Smooth muscle cell (in vitro differentiated cells): Measurements from ENCODE around the gene GRK5. TPM values are rescaled to one million over a fixed set of nuclear protein-coding genes. Genes with fewer than 3 reads are reported as not detected.

Source experiments
- DNase-seq: peaks from one replicate; lab custom pipeline; 2025; ENCODE audit not compliant: unreplicated experiment; lab: John Stamatoyannopoulos, UW
- H2AFZ ChIP-seq: fragments of 200-600 bp; sonication (generic); 2 replicates; pipeline ENCODE4 v1.6.0; 2016; ENCODE audit warnings: antibody characterized with exemption, low read depth, mild to moderate bottlenecking
- H3F3A ChIP-seq: fragments of 200-600 bp; sonication (generic); 2 replicates; pipeline ENCODE4 v1.6.0; 2017; ENCODE audit warnings: antibody characterized with exemption, low read depth
- H3K27ac ChIP-seq: fragments of 200-600 bp; sonication (generic); 2 replicates; pipeline ENCODE4 v1.5.1; 2016; ENCODE audit warnings: low read depth, mild to moderate bottlenecking
- H3K27me3 ChIP-seq: fragments of 200-600 bp; sonication (generic); 2 replicates; pipeline ENCODE4 v1.6.1; 2016; ENCODE audit warnings: low read depth, mild to moderate bottlenecking
- H3K36me3 ChIP-seq: fragments of 200-600 bp; sonication (generic); 2 replicates; pipeline ENCODE4 v1.5.1; 2016; ENCODE audit warnings: low read depth
- H3K4me1 ChIP-seq: fragments of 200-600 bp; sonication (generic); 2 replicates; pipeline ENCODE4 v1.5.1; 2016; ENCODE audit warnings: low read depth
- H3K4me2 ChIP-seq: fragments of 200-600 bp; sonication (generic); 2 replicates; pipeline ENCODE4 v1.6.0; 2016; ENCODE audit warnings: mild to moderate bottlenecking
- H3K4me3 ChIP-seq: fragments of 200-600 bp; sonication (generic); 2 replicates; pipeline ENCODE4 v1.5.1; 2016; ENCODE audit warnings: mild to moderate bottlenecking
- H3K79me2 ChIP-seq: fragments of 200-600 bp; sonication (generic); 2 replicates; pipeline ENCODE4 v1.6.0; 2016; ENCODE audit warnings: low read depth, mild to moderate bottlenecking
- H3K9ac ChIP-seq: fragments of 200-600 bp; sonication (generic); 2 replicates; pipeline ENCODE4 v1.6.0; 2016; ENCODE audit warnings: low read depth
- H3K9me3 ChIP-seq: fragments of 200-600 bp; sonication (generic); replicated peaks from 2 replicates; pipeline ENCODE4 v1.5.1; 2016; ENCODE audit warnings: low read depth
- H4K20me1 ChIP-seq: fragments of 200-600 bp; sonication (generic); 2 replicates; pipeline ENCODE4 v1.6.0; 2016; ENCODE audit warnings: low read depth
- WGBS: methylation state at CpG from one replicate; pipeline ENCODE4 v1.1.7; 2016; ENCODE audit warnings: low lambda C conversion rate; 5-methylcytosine and 5-hydroxymethylcytosine counted together
- polyA plus RNA-seq: library from polyadenylated mRNA; unstranded; fragments of >200 nt; fragmentation: Nextera tagmentation; extraction: Ambion mirVana; gene quantifications from 2 replicates; pipeline ENCODE4 v1.2.1, GENCODE V29; 2016
- total RNA-seq: library from RNA; depleted of rRNA; stranded (reverse); fragments of >200 nt; gene quantifications from 2 replicates; pipeline ENCODE4 v1.2.3, GENCODE V29; 2014
- TF ChIP-seq, protein P1 (sequence below): fragments of 200-600 bp; sonication (generic); IDR thresholded peaks from 2 replicates; pipeline ENCODE4 v1.5.1; 2017; ENCODE audit warnings: borderline replicate concordance, mild to moderate bottlenecking, antibody characterized with exemption; ENCODE audit not compliant: insufficient read depth, poor library complexity, severe bottlenecking

The GRK5 gene
- total and polyA plus RNA-seq, 2 experiments from 2014 or later = 4.4 to 5.2 TPM

- Histone ChIP-seq H3K4me2 (peak overlapping the region; percentile 67), H3F3A (peaks cover 5% of the 10 kb centered on the region), H3K27ac (no peak overlapping the region), H4K20me1 (peaks cover 5% of the 10 kb centered on the region), H3K36me3 (no peaks in the 10 kb centered on the region), H3K4me1 (peaks cover 12% of the 10 kb centered on the region), H3K9me3 (no peaks in the 10 kb centered on the region), H2AFZ (no peak overlapping the region), H3K9ac (no peak overlapping the region), H3K27me3 (no peaks in the 10 kb centered on the region), H3K4me3 (no peak overlapping the region), H3K79me2 (no peaks in the 10 kb centered on the region)
- TF ChIP-seq, protein P1, sequence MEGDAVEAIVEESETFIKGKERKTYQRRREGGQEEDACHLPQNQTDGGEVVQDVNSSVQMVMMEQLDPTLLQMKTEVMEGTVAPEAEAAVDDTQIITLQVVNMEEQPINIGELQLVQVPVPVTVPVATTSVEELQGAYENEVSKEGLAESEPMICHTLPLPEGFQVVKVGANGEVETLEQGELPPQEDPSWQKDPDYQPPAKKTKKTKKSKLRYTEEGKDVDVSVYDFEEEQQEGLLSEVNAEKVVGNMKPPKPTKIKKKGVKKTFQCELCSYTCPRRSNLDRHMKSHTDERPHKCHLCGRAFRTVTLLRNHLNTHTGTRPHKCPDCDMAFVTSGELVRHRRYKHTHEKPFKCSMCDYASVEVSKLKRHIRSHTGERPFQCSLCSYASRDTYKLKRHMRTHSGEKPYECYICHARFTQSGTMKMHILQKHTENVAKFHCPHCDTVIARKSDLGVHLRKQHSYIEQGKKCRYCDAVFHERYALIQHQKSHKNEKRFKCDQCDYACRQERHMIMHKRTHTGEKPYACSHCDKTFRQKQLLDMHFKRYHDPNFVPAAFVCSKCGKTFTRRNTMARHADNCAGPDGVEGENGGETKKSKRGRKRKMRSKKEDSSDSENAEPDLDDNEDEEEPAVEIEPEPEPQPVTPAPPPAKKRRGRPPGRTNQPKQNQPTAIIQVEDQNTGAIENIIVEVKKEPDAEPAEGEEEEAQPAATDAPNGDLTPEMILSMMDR = no peak
- no peak for DNase-seq
- 82% methylated on average over 13 of the region's 13 CpGs for WGBS
Observed at GRCh38 chr10:119420950-119421875, 213.8 kb downstream of the GRK5 start.

- Histone ChIP-seq H3K27me3 (no peaks in the 10 kb centered on the region), H2AFZ (no peak overlapping the region), H3K9ac (no peak overlapping the region), H3K9me3 (no peaks in the 10 kb centered on the region), H3K27ac (no peak overlapping the region), H3K4me3 (no peak overlapping the region), H3K4me1 (peaks cover 12% of the 10 kb centered on the region), H3F3A (peaks cover 5% of the 10 kb centered on the region), H3K36me3 (no peaks in the 10 kb centered on the region), H3K4me2 (peak overlapping the region; percentile 67), H4K20me1 (peaks cover 5% of the 10 kb centered on the region), H3K79me2 (no peaks in the 10 kb centered on the region)
- 51% methylated on average over 11 of the region's 11 CpGs for WGBS
- DNase-seq = no peak
- TF ChIP-seq, protein P1 = no peak
Observed at GRCh38 chr10:119421891-119422681, 214.7 kb downstream of the GRK5 start.

DNA sequence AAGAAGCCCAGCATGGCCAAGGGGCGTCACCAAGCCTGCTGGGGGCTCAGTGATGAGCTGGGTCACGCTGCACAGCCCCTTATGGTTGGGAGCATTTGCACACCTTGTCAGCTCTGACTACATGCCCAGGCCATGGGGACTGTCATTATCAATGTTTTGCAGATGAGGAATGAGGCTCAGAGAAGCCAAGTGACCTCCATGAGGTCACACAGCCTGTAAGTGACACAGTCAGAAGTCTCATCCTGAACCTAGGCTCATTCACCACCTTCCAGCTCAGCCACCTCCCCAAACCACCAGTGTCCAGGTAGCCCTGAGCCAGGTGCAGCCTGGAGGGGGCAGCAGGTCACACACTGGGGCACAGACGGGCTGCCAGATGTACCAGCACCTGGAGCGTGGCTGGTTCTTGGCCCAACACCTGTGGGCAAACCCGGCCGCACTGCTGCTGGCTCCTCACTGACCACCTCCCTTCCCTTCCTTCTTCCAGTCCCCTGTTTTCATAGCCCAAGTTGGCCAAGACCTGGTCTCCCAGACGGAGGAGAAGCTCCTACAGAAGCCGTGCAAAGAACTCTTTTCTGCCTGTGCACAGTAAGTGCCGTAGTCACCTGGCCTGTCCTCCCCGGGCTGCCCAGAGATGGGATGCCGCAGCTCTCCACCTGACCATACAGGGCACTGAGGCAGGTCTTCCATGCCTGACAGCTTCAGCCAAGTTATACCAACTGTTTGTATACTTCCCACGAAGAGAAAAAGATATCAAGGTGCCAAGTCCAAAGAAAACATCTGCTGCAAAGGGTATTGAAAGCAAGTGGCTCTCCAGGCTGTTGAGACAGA is 215.5 kb downstream of the GRK5 start:
- DNase-seq = no peak
- WGBS = 98% methylated on average over 12 of the region's 12 CpGs

More for the DNA sequence above, 215.5 kb downstream of the GRK5 start:
- Histone ChIP-seq H3K79me2 (no peaks in the 10 kb centered on the region), H3K27ac (no peak overlapping the region), H3K9ac (no peak overlapping the region), H3K36me3 (no peaks in the 10 kb centered on the region), H3F3A (peaks cover 5% of the 10 kb centered on the region), H3K4me1 (peaks cover 12% of the 10 kb centered on the region), H4K20me1 (peaks cover 5% of the 10 kb centered on the region), H2AFZ (no peak overlapping the region), H3K27me3 (no peaks in the 10 kb centered on the region), H3K4me3 (no peak overlapping the region), H3K9me3 (no peaks in the 10 kb centered on the region), H3K4me2 (no peak overlapping the region)
- TF ChIP-seq, protein P1 = no peak
